Suppressor macrophage (primary cell): ENCODE measurements around the gene ADAMTS2.

Source experiments
- DNase-seq, 4 experiments: peaks; one replicate each; pipeline ENCODE4 v3.0.0-alpha.2; 2020 to 2022

Gene ADAMTS2

GRCh38 chr5:179212870-179213269 is 132.4 kb downstream of the ADAMTS2 start:
- peak in 3 of 4 experiments; percentile 14 to 43 (median 17) for DNase-seq

GRCh38 chr5:179211631-179212030 is 133.6 kb downstream of the ADAMTS2 start:
- DNase-seq = no peak

DNA sequence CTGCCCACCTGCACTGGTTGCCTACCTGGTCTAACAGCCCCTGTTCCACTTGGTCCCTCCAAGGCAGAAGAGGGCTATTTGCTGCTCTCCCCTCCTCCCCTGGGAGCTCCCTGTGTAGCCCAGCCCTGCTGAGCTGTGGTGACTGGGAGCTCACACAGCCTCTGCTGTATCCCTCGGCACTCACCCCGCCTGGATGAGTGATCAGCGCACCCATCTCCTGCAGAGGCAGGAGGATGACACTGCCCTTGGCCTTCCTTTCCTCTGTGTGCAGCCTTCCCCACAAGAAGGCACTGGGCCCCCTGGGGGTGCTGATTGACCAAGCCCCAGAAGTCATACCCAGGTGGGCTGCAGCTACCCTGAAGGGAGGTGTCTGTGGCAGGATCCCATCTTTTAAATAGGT is 134.2 kb downstream of the ADAMTS2 start:
- no peak for DNase-seq

GRCh38 chr5:179210478-179210877 is 134.8 kb downstream of the ADAMTS2 start:
- DNase-seq = no peak

DNA sequence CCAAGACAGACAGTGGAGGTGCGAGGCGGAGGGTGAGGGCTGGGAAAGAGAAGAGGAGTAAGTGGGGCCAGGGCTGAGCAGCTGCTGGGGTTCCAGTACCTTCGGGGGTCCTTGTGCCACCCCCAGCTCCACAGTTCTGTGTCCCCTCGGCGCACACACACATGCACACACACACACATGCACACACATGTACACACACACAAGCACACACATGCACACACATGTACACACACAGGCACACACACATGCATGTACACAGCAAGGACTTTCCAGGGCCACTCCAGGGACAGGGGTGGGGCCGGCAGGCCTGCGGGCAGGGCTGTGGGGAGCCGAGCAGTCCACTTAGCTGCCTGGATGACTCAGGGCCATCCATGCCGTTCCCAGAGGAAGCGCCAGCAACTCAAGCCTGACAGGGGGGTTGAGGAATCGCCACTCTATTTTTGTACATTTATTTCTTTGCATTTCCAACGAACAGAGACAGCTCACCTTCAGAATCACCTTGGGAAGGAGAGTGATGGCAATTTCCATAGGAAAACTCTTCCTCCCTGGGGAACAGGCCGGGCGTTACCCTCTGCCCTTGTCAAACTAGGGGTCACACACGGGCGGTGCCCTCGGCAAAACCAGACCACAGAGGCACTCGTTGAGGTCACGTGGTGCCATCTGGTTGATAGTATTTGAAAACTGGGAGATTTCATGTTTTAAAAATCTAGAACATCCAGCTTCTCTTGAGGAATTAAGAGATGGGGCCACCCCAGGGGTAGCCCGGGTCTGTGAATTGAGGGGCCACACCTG is 135.7 kb downstream of the ADAMTS2 start:
- no peak for DNase-seq

GRCh38 chr5:179208706-179209358 is 136.4 kb downstream of the ADAMTS2 start:
- DNase-seq = no peak

- no peak for DNase-seq
Measured at GRCh38 chr5:179207920-179208705, 137.1 kb downstream of the ADAMTS2 start.

DNA sequence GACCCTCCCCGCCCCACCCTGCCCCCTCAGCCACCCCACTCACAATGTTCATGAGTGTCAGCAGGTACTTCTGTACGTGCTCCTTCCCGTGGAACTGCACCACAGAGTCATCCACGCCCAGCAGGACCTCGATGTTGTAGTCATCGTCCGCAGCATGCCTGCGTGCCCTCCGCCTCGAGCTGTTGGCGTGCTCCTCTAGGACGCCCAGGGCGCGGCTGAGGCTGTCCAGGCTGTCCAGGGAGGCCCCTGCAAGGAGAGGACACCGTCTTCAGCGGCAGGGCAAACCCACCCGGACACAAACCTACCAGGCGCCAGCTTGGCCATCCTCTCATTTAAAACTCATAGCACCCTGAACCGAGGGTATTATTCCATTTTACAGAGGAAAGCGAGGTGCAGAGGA is 137.8 kb downstream of the ADAMTS2 start:
- DNase-seq = no peak

GRCh38 chr5:179206366-179206765 is 138.9 kb downstream of the ADAMTS2 start:
- DNase-seq = no peak

DNA sequence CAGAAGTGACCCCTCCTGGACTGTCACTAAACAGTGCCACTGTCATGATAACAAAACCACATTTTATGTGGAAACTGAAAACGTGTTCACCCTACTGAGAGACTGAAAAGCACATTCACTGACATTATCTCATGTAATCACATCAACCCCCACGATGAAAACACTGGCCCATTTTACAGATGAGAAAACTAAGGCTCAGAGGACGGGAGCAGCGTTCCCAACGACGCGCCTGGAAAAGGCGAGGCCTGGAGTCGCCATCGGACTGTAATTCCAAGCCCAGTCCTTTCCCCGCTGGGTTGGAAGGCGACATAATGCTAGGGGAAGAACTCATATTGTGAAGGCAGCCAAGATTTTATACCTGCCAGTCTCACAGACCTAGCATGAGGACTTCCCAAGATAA is 140.0 kb downstream of the ADAMTS2 start:
- DNase-seq = no peak

GRCh38 chr5:179204572-179204971 is 140.7 kb downstream of the ADAMTS2 start:
- no peak for DNase-seq

GRCh38 chr5:179203248-179203647 is 142.0 kb downstream of the ADAMTS2 start:
- DNase-seq = no peak

- no peak for DNase-seq
Measured at GRCh38 chr5:179201986-179202385, 143.3 kb downstream of the ADAMTS2 start.

DNA sequence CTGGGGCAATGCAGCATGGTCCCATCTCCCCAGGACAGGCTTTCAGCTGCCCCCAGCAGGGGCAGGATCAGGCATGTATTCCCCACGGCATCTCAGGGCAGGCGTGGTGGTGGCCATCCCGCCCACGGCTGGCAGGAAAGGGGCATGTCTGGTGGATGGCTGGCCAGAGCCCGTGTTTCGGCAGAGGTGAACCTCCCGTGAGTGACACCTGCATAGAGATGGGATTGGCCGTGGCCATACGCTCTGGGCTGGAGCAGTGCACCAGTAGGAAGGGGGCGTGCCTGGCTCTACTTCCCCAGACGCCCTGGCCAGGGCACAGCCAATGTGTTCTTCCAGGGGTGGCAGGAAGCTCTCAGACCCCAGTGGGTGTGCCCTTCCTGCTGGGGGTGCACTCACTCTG is 146.0 kb downstream of the ADAMTS2 start:
- no peak for DNase-seq

DNA sequence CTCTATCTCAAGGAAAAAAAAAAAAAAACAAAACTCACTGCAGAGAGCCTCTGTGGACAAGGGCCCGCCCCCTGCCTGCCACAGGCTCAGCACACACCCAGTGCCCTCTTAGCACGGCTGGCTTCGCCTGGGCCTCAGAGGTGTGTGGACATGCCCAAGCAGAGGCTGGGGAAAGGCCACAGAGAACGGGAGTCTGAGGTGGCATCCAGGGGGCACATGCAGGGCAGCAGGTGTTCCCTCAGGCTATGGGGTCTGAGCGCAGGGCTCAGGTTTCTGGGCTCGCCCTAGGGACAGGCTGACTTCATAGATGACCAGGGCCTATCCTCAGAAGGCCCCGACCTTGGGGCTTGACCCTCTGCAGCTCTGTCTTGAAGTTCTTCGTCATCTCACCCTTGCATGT is 146.4 kb downstream of the ADAMTS2 start:
- no peak for DNase-seq

GRCh38 chr5:179196405-179197079 is 148.7 kb downstream of the ADAMTS2 start:
- DNase-seq = no peak

GRCh38 chr5:179195561-179196404 is 149.5 kb downstream of the ADAMTS2 start:
- DNase-seq = no peak

DNA sequence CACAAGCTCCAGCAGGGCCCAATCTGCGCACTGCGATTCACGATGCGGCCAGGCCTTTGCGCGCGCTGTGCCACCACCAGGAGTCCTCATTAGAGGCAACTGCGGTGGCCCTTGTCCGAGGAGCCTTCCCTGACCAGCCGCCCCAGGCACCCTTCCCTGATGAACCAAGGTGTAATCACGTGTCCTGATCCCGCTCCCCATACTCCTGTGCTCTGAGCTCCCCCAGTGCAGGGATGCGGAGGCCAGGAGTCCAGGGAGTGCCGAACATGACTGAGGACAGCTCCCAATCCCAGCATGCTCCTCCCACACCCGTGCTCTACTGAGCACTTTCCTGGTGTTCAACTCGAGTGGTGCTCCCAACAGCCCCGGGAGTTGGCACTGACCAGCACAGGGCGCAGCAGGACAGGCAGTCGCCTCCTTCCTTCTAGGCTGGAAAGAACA is 150.3 kb downstream of the ADAMTS2 start:
- no peak for DNase-seq

DNA sequence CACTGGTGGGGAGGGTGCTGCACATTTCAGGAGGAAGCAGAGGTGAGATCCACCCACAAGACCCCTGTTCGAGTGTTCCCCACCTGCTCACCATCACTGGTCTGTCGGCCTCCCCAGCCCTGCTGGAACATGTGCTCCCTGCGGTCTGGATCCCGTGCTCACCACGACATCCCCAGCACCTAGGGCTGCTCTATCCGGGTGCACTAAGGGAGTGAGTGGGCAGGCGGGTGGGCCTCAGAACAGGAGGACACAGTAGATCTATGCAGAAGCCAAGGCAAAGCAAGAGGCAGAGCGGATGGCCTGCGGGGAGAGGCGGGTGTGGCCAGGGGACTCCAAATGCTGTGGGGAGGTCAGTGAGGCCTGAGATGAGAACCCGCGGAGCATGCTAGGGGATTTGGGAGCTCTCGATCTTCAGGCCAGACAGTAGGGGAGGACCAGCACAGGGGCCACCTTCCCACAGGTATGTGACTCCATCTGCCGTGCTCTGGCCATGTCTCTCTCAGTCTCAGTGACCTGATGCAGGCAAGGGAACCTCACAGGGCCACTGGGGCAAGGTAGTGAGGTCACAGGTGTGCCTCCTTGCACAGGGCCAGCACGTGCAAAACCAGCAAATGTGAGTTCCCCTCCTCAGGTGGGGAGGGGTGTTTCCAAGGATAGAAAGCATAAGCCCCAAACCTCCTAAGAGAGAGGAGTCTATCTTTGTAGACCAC is 150.9 kb downstream of the ADAMTS2 start:
- DNase-seq = no peak

DNA sequence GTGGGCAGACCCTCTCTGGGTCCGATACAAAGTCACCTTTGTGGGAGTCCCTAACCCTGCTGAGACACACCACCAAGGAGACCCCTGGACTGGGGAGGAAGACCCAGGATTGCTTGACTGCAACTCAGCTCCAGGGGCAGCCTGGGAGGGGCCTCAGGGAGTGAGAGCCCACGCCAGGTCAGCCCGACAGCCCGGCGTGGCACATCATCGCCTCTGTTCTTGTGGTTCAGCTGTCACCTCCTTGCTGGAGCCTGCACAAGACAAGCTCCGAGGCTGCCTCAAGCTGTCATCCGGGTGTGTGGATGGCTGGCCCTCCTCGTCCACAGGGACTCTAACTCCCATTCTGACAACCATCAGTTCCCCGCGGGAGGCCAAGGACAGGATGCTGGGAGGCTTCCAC is 151.5 kb downstream of the ADAMTS2 start:
- DNase-seq = no peak

- no peak for DNase-seq
Measured at GRCh38 chr5:179192891-179193470, 152.3 kb downstream of the ADAMTS2 start.
